ENCODE measurements around the gene CACNG1.

- TF ChIP-seq CTCF (conservative IDR thresholded peaks at IDR 0.05) = no peak
- TF ChIP-seq ZFX (IDR thresholded peaks at IDR 0.05) = no peak
Measured at GRCh38 chr17:67092291-67092690, 47.9 kb downstream of the CACNG1 start.

Measured in C4-2B (cell line).